Neural crest cell (in vitro differentiated cells): ENCODE results near the gene STRA6. TPM values are rescaled to one million over a fixed set of nuclear protein-coding genes. Genes with fewer than 3 reads are reported as not detected.

Source experiments
- DNase-seq: peaks from one replicate; pipeline ENCODE4 v3.0.0; 2021; ENCODE audit warnings: low read depth, mixed read lengths, low spot score
- H3K27ac Mint-ChIP-seq: one replicate; pipeline ENCODE4 v1.8.0; 2021; ENCODE audit warnings: mild to moderate bottlenecking, mixed read lengths; ENCODE audit not compliant: unreplicated experiment
- H3K27me3 Mint-ChIP-seq: 2 replicates; pipeline ENCODE4 v1.8.0; 2021; ENCODE audit warnings: low read depth, mild to moderate bottlenecking, mixed read lengths
- H3K36me3 Mint-ChIP-seq: 2 replicates; pipeline ENCODE4 v1.8.0; 2021; ENCODE audit warnings: low read depth, mild to moderate bottlenecking, mixed read lengths
- H3K4me1 Mint-ChIP-seq: 2 replicates; pipeline ENCODE4 v1.8.0; 2021; ENCODE audit warnings: mixed read lengths
- H3K4me3 Mint-ChIP-seq: one replicate; pipeline ENCODE4 v1.8.0; 2021; ENCODE audit warnings: mild to moderate bottlenecking, mixed read lengths
- H3K9me3 Mint-ChIP-seq: 2 replicates; pipeline ENCODE4 v1.8.0; 2021; ENCODE audit warnings: mixed read lengths
- total RNA-seq: library from RNA; stranded (reverse); gene quantifications from 2 replicates; pipeline ENCODE4 v1.2.1, GENCODE V29; 2021
- TF ChIP-seq, protein P1 (sequence below): fragments of 200-600 bp; sonication (generic); conservative IDR thresholded peaks from 2 replicates; pipeline ENCODE4 v1.5.0; 2021; ENCODE audit warnings: antibody characterized with exemption, mild to moderate bottlenecking

The STRA6 gene
- total RNA-seq, 1 donor from 2014 or later, result 138 TPM

GRCh38 chr15:74133694-74134386 is 68.7 kb downstream of the STRA6 start:
- peaks cover 61% of the 10 kb centered on the region for H3K4me1 Mint-ChIP-seq
- H3K9me3 Mint-ChIP-seq, result no peaks in the 10 kb centered on the region
- peaks cover 93% of the 10 kb centered on the region for H3K27me3 Mint-ChIP-seq
- no peak for DNase-seq
- peaks cover 5% of the 10 kb centered on the region for H3K36me3 Mint-ChIP-seq
- H3K4me3 Mint-ChIP-seq, result no peak overlapping the region
- H3K27ac Mint-ChIP-seq, result no peak overlapping the region
- TF ChIP-seq, protein P1, sequence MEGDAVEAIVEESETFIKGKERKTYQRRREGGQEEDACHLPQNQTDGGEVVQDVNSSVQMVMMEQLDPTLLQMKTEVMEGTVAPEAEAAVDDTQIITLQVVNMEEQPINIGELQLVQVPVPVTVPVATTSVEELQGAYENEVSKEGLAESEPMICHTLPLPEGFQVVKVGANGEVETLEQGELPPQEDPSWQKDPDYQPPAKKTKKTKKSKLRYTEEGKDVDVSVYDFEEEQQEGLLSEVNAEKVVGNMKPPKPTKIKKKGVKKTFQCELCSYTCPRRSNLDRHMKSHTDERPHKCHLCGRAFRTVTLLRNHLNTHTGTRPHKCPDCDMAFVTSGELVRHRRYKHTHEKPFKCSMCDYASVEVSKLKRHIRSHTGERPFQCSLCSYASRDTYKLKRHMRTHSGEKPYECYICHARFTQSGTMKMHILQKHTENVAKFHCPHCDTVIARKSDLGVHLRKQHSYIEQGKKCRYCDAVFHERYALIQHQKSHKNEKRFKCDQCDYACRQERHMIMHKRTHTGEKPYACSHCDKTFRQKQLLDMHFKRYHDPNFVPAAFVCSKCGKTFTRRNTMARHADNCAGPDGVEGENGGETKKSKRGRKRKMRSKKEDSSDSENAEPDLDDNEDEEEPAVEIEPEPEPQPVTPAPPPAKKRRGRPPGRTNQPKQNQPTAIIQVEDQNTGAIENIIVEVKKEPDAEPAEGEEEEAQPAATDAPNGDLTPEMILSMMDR, result no peak

GRCh38 chr15:74132681-74133651 is 69.6 kb downstream of the STRA6 start:
- Mint-ChIP-seq H3K4me1 (peaks cover 56% of the 10 kb centered on the region), H3K36me3 (peaks cover 5% of the 10 kb centered on the region), H3K9me3 (no peaks in the 10 kb centered on the region), H3K4me3 (no peak overlapping the region), H3K27ac (no peak overlapping the region), H3K27me3 (peaks cover 97% of the 10 kb centered on the region)
- DNase-seq, result no peak
- TF ChIP-seq, protein P1, result no peak

DNA sequence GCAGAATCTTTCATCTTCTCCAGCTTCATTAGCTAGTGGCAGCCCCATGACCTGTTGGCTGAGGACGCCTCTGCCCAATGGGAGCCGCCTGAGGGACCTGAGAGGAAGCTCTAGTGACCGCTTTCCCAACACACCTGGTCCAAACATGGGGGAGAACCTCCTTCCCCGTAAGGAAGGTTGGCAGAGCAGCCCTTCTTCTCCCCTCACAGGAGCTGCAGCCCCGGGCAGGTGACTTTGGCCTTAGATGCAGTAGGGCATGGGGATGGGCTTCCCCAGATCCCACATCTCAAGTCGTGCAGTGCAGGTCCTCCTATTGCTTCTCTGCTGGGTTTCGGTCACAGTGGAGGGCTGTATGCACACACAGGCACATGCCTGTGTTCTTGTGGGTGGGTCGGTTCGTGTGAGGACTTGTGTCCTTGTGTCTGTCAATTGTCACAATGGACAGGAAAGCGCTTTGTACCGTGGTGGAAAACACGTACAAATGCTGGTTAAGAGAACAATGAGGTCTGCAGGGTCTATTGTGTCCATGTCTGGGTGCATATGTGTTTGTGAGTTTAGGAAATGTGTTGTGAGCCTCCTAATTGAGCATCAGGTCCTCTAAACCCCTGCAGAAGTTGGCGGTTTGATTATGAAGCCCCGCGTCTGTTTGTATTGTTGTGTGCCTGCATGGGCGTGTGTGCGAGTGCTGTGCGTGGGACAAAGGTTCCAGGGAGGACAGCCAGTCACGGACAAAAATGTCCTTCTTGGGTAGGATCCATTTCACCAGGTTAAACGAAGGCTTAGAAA is 70.8 kb downstream of the STRA6 start:
- Mint-ChIP-seq H3K4me1 (peaks cover 50% of the 10 kb centered on the region), H3K27me3 (peaks cover 98% of the 10 kb centered on the region), H3K36me3 (peaks cover 5% of the 10 kb centered on the region), H3K4me3 (peak overlapping the region; percentile 84), H3K9me3 (no peaks in the 10 kb centered on the region), H3K27ac (no peak overlapping the region)
- TF ChIP-seq, protein P1, result no peak
- DNase-seq, result no peak

GRCh38 chr15:74130849-74131627 is 71.5 kb downstream of the STRA6 start:
- no peak for DNase-seq
- no peaks in the 10 kb centered on the region for H3K9me3 Mint-ChIP-seq
- H3K4me3 Mint-ChIP-seq, result peak overlapping the region; percentile 84
- H3K36me3 Mint-ChIP-seq, result peaks cover 5% of the 10 kb centered on the region
- TF ChIP-seq, protein P1, result no peak
- H3K27ac Mint-ChIP-seq, result no peak overlapping the region
- peaks cover 44% of the 10 kb centered on the region for H3K4me1 Mint-ChIP-seq
- peaks cover 96% of the 10 kb centered on the region for H3K27me3 Mint-ChIP-seq
